ENCODE results near the gene FOXP1. TPM values are rescaled to one million over a fixed set of nuclear protein-coding genes. Genes with fewer than 3 reads are reported as not detected.

FOXP1 gene
- total and polyA plus RNA-seq, 2 of the 8 experiments (the other 6 are each of a cell fraction or from before 2014, with no cell fraction given), result 13.9 to 25.4 TPM

DNA sequence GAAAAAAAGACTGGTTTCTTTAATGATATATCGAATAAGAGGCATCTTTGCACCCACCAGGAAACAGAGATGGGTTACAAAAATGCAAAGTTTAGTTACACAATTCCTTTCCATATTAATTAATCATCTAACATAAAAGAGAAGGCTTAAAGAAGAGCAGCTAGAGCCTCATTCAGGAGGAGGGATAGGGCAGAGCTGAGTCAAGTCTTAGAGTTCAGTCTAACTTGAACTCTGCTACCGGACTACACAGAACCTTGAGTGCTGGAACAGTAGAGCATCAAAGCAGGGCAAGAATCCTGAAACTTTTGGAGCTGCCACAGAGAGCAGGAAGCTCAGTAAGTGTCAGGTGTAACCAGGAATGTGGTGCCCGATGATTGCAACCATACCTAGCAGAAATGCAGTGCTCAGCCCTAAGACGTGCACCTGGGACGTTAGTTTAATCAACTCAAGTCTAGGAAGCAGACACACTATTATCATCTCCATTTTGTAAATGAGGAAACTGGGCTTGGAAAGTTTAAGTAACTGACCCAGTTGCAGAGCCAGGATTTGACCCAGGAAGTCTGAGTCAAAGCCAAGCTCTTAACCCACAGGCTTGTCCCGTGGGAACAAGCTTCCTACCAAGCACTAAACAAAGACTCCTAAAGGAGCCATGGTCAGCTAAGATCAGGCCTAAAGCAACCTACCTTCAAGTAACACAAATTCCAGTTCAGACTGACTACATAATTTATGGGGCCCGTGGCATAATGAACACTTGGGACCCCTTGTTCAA is 187.4 kb downstream of the FOXP1 start (continued):
- TF ChIP-seq, protein P1, sequence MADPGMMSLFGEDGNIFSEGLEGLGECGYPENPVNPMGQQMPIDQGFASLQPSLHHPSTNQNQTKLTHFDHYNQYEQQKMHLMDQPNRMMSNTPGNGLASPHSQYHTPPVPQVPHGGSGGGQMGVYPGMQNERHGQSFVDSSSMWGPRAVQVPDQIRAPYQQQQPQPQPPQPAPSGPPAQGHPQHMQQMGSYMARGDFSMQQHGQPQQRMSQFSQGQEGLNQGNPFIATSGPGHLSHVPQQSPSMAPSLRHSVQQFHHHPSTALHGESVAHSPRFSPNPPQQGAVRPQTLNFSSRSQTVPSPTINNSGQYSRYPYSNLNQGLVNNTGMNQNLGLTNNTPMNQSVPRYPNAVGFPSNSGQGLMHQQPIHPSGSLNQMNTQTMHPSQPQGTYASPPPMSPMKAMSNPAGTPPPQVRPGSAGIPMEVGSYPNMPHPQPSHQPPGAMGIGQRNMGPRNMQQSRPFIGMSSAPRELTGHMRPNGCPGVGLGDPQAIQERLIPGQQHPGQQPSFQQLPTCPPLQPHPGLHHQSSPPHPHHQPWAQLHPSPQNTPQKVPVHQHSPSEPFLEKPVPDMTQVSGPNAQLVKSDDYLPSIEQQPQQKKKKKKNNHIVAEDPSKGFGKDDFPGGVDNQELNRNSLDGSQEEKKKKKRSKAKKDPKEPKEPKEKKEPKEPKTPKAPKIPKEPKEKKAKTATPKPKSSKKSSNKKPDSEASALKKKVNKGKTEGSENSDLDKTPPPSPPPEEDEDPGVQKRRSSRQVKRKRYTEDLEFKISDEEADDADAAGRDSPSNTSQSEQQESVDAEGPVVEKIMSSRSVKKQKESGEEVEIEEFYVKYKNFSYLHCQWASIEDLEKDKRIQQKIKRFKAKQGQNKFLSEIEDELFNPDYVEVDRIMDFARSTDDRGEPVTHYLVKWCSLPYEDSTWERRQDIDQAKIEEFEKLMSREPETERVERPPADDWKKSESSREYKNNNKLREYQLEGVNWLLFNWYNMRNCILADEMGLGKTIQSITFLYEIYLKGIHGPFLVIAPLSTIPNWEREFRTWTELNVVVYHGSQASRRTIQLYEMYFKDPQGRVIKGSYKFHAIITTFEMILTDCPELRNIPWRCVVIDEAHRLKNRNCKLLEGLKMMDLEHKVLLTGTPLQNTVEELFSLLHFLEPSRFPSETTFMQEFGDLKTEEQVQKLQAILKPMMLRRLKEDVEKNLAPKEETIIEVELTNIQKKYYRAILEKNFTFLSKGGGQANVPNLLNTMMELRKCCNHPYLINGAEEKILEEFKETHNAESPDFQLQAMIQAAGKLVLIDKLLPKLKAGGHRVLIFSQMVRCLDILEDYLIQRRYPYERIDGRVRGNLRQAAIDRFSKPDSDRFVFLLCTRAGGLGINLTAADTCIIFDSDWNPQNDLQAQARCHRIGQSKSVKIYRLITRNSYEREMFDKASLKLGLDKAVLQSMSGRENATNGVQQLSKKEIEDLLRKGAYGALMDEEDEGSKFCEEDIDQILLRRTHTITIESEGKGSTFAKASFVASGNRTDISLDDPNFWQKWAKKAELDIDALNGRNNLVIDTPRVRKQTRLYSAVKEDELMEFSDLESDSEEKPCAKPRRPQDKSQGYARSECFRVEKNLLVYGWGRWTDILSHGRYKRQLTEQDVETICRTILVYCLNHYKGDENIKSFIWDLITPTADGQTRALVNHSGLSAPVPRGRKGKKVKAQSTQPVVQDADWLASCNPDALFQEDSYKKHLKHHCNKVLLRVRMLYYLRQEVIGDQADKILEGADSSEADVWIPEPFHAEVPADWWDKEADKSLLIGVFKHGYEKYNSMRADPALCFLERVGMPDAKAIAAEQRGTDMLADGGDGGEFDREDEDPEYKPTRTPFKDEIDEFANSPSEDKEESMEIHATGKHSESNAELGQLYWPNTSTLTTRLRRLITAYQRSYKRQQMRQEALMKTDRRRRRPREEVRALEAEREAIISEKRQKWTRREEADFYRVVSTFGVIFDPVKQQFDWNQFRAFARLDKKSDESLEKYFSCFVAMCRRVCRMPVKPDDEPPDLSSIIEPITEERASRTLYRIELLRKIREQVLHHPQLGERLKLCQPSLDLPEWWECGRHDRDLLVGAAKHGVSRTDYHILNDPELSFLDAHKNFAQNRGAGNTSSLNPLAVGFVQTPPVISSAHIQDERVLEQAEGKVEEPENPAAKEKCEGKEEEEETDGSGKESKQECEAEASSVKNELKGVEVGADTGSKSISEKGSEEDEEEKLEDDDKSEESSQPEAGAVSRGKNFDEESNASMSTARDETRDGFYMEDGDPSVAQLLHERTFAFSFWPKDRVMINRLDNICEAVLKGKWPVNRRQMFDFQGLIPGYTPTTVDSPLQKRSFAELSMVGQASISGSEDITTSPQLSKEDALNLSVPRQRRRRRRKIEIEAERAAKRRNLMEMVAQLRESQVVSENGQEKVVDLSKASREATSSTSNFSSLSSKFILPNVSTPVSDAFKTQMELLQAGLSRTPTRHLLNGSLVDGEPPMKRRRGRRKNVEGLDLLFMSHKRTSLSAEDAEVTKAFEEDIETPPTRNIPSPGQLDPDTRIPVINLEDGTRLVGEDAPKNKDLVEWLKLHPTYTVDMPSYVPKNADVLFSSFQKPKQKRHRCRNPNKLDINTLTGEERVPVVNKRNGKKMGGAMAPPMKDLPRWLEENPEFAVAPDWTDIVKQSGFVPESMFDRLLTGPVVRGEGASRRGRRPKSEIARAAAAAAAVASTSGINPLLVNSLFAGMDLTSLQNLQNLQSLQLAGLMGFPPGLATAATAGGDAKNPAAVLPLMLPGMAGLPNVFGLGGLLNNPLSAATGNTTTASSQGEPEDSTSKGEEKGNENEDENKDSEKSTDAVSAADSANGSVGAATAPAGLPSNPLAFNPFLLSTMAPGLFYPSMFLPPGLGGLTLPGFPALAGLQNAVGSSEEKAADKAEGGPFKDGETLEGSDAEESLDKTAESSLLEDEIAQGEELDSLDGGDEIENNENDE (IDR thresholded peaks at IDR 0.05; ENCODE audit: insufficient replicate concordance, low read length), result no peak
- no peak for TF ChIP-seq CHD1 (IDR thresholded peaks at IDR 0.05; ENCODE audit: low read depth, low read length)
- TF ChIP-seq RNF2 (IDR thresholded peaks at IDR 0.05; ENCODE audit: borderline replicate concordance, low read depth, low read length, missing control alignments, poor library complexity, severe bottlenecking), result no peak
- TF ChIP-seq SIX5 (IDR thresholded peaks at IDR 0.05; ENCODE audit: low read depth, low read length), result no peak
- no peak for TF ChIP-seq HDAC6 (IDR thresholded peaks at IDR 0.05; ENCODE audit: low read depth, low read length)
- no peak for TF ChIP-seq TAF1 (IDR thresholded peaks at IDR 0.05; ENCODE audit: low read depth, low read length)
- no peak for TF ChIP-seq MAFK (IDR thresholded peaks at IDR 0.05; ENCODE audit: low read depth, low read length)
- TF ChIP-seq, protein P2, sequence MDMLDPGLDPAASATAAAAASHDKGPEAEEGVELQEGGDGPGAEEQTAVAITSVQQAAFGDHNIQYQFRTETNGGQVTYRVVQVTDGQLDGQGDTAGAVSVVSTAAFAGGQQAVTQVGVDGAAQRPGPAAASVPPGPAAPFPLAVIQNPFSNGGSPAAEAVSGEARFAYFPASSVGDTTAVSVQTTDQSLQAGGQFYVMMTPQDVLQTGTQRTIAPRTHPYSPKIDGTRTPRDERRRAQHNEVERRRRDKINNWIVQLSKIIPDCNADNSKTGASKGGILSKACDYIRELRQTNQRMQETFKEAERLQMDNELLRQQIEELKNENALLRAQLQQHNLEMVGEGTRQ (IDR thresholded peaks at IDR 0.05; ENCODE audit: low read length), result no peak

Measured in H1 (cell line).